ENCODE data around the gene RARRES1. TPM values are rescaled to one million over a fixed set of nuclear protein-coding genes. Genes with fewer than 3 reads are reported as not detected.

RARRES1 gene
- total and polyA plus RNA-seq, 3 donors from 2014 or later, result 0.24 to 9.7 (median 0.31) TPM

- Histone ChIP-seq H3K36me3 (ENCODE audit: low read depth, missing control alignments) (no peaks in the 10 kb centered on the region), H3K27me3 (no peaks in the 10 kb centered on the region), H3K9me3 (no peaks in the 10 kb centered on the region), H3K4me3 (no peak overlapping the region), H3K4me1 (peaks cover 22% of the 10 kb centered on the region), H3K27ac (no peak overlapping the region)
- 93 to 94% methylated on average over 4 of the region's 4 CpGs for WGBS, 2 donors
- TF ChIP-seq POLR2A (IDR thresholded peaks at IDR 0.05) (no peak), CTCF (IDR thresholded peaks at IDR 0.05) (no peak)
- DNase-seq, result no peak
- intact Hi-C loops (cut with DNase I; ENCODE audit: low total_unique reads), result no loop called here
Measured at GRCh38 chr3:158770741-158771350, 38.6 kb upstream of the RARRES1 start.

GRCh38 chr3:158769952-158770740 lies 37.9 kb upstream of the RARRES1 start:
- WGBS, 2 donors, result 77% methylated on average over 10 of the region's 10 CpGs
- no peaks in the 10 kb centered on the region for H3K36me3 ChIP-seq (ENCODE audit: low read depth, missing control alignments)
- H3K27ac ChIP-seq, result peak overlapping the region in 1 of 2 donors; percentile 38
- H3K9me3 ChIP-seq, result no peaks in the 10 kb centered on the region
- TF ChIP-seq CTCF (IDR thresholded peaks at IDR 0.05) (no peak), POLR2A (IDR thresholded peaks at IDR 0.05) (no peak)
- DNase-seq, result no peak
- H3K4me1 ChIP-seq, result peaks cover 16% of the 10 kb centered on the region
- no peak overlapping the region for H3K4me3 ChIP-seq
- intact Hi-C loops (cut with DNase I; ENCODE audit: low total_unique reads), result no loop called here
- H3K27me3 ChIP-seq, result no peaks in the 10 kb centered on the region

GRCh38 chr3:158769549-158769948 lies 37.3 kb upstream of the RARRES1 start:
- Histone ChIP-seq H3K4me1 (peaks cover 14% of the 10 kb centered on the region), H3K4me3 (no peak overlapping the region), H3K27ac (peak overlapping the region in 1 of 2 donors; percentile 38), H3K9me3 (no peaks in the 10 kb centered on the region), H3K36me3 (ENCODE audit: low read depth, missing control alignments) (no peaks in the 10 kb centered on the region), H3K27me3 (no peaks in the 10 kb centered on the region)
- WGBS, 2 donors, result 26 to 32% methylated on average over 4 of the region's 4 CpGs
- no peak for DNase-seq
- TF ChIP-seq CTCF (IDR thresholded peaks at IDR 0.05) (no peak), POLR2A (IDR thresholded peaks at IDR 0.05) (no peak)
- intact Hi-C loops (cut with DNase I; ENCODE audit: low total_unique reads), result no loop called here

- Histone ChIP-seq H3K36me3 (ENCODE audit: low read depth, missing control alignments) (no peaks in the 10 kb centered on the region), H3K27me3 (no peaks in the 10 kb centered on the region), H3K9me3 (no peaks in the 10 kb centered on the region), H3K4me3 (no peak overlapping the region), H3K27ac (peak overlapping the region in 1 of 2 donors; percentile 38), H3K4me1 (peaks cover 14% of the 10 kb centered on the region)
- TF ChIP-seq POLR2A (IDR thresholded peaks at IDR 0.05) (no peak), CTCF (IDR thresholded peaks at IDR 0.05) (no peak)
- intact Hi-C loops (cut with DNase I; ENCODE audit: low total_unique reads), result no loop called here
- WGBS, 2 donors, result 40 to 48% methylated on average over 8 of the region's 8 CpGs
- peak; percentile 26 for DNase-seq
Measured at GRCh38 chr3:158768881-158769543, 36.8 kb upstream of the RARRES1 start.

All from testis (tissue), 3 donors.